ENCODE results near the gene ANKRD61.
"Not testable (repeated sequence)": the region's sequence is repeated elsewhere in the genome, so short reads cannot be mapped to it uniquely, and the experiment has no call there.

ANKRD61 gene

DNA sequence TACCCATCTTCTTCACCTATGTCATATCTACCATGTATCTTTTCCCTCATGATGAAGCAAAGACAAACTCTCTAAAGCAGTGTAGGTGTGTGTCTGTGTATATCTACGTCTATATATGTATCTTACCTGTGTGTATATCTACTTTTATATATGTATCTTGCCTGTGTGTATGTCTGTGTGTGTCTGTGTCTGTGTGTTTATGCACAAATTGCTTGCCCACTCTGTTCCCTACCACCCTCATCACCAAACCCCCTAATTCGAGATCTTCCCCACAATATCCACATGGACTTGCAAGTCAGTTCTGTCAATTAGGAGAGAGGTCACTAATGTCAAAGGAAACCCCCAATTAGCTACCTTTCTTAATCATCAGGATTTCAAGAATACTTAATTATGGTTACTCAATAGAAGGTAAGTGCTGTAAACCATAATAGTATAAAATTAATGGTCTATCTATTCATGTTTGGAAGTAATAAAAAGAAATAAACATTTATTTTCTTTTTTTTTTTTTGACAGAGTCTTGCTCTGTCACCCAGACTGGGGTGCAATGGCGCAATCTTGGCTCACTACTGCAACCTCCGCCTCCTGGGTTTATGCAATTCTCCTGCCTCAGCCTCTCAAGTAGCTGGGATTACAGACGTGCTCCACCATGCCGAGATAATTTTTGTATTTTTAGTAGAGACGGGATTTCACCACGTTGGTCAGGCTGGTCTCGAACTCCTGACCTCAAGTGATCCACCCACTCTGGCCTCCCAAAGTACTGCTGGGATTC lies 43.6 kb downstream of the ANKRD61 start:
- no peak for DNase-seq (ENCODE audit: low spot score)
- TF ChIP-seq, protein P1, sequence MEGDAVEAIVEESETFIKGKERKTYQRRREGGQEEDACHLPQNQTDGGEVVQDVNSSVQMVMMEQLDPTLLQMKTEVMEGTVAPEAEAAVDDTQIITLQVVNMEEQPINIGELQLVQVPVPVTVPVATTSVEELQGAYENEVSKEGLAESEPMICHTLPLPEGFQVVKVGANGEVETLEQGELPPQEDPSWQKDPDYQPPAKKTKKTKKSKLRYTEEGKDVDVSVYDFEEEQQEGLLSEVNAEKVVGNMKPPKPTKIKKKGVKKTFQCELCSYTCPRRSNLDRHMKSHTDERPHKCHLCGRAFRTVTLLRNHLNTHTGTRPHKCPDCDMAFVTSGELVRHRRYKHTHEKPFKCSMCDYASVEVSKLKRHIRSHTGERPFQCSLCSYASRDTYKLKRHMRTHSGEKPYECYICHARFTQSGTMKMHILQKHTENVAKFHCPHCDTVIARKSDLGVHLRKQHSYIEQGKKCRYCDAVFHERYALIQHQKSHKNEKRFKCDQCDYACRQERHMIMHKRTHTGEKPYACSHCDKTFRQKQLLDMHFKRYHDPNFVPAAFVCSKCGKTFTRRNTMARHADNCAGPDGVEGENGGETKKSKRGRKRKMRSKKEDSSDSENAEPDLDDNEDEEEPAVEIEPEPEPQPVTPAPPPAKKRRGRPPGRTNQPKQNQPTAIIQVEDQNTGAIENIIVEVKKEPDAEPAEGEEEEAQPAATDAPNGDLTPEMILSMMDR (IDR thresholded peaks at IDR 0.05; ENCODE audit: extremely low read depth, missing control alignments), result no peak

DNA sequence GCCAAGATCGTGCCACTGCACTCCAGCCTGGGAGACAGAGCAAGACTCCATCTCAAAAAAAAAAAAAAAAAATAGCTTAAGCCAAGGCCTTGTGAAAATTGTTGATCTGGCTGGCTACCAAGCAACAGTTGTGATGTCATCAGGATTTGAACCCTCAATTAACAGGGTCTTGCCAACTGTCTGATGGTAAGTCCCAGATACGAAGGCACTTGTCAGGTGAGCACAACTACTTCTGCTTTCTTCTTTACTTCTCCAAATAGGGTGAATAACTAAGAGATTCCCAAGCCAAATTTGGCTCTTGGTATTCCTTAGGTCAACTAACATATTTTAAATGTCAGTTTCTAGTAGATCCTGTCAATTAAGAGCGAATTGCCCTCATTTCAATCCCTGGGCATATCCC lies 47.4 kb downstream of the ANKRD61 start:
- no peak for DNase-seq (ENCODE audit: low spot score)
- TF ChIP-seq, protein P1 (IDR thresholded peaks at IDR 0.05; ENCODE audit: extremely low read depth, missing control alignments), result no peak

DNA sequence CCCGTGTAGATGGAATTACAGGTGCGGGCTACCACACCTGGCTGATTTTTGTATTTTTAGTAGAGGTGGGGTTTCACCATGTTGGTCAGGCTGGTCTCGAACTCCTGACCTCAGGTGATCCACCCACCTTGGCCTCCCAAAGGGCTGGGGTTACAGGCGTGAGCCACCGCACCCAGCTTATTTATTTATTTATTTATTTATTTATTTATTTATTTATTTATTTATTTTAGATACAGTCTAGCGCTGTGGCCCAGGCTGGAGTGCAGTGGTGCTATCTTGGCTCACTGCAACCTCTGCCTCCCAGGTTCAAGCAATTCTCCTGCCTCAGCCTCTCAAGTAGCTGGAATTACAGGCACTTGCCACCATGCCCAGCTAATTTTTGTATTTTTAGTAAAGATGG lies 51.9 kb downstream of the ANKRD61 start:
- not testable (repeated sequence) for DNase-seq (ENCODE audit: low spot score)
